ENCODE data around the gene MAP2K5.

- no peak for TF ChIP-seq CBX1 (IDR thresholded peaks at IDR 0.05; ENCODE audit: low read depth)
- no peak for TF ChIP-seq GATA2 (CRISPR knock-in tag; IDR thresholded peaks at IDR 0.05)
- TF ChIP-seq PKNOX1 (IDR thresholded peaks at IDR 0.05) = no peak
- TF ChIP-seq POLR2A (conservative IDR thresholded peaks at IDR 0.05) = no peak
- TF ChIP-seq CTCF (IDR thresholded peaks at IDR 0.05 in 2 of 3, conservative IDR thresholded peaks at IDR 0.05 in 1 of 3; ENCODE audit: insufficient read depth in 2 of 3, low read depth in 1 of 3, low read length in 3 of 3) = no peak
- TF ChIP-seq SP2 (IDR thresholded peaks at IDR 0.05; ENCODE audit: extremely low read depth, low read depth, low read length, poor library complexity, severe bottlenecking) = no peak
- no peak for TF ChIP-seq ZBTB33 (CRISPR knock-in tag; IDR thresholded peaks at IDR 0.05)
- TF ChIP-seq HDAC6 (IDR thresholded peaks at IDR 0.05; ENCODE audit: low read depth, low read length) = no peak
Measured at GRCh38 chr15:67746450-67746849, 203.9 kb downstream of the MAP2K5 start.
